ENCODE data around the gene SLC7A1.

SLC7A1 gene

GRCh38 chr13:29536853-29537252 is 58.6 kb downstream of the SLC7A1 start:
- no peak for DNase-seq (ENCODE audit: low read depth)
- no peak for TF ChIP-seq CTCF (IDR thresholded peaks at IDR 0.05; ENCODE audit: insufficient read depth, low read depth, low read length, missing control alignments)
- no peak overlapping the region for H3K4me3 ChIP-seq (ENCODE audit: low read depth, low read length)

GRCh38 chr13:29535663-29536655 is 59.5 kb downstream of the SLC7A1 start:
- no peak for TF ChIP-seq CTCF (IDR thresholded peaks at IDR 0.05; ENCODE audit: insufficient read depth, low read depth, low read length, missing control alignments)
- DNase-seq (ENCODE audit: low read depth): no peak
- H3K4me3 ChIP-seq (ENCODE audit: low read depth, low read length): no peak overlapping the region

GRCh38 chr13:29534083-29534482 is 61.4 kb downstream of the SLC7A1 start:
- no peak overlapping the region for H3K4me3 ChIP-seq (ENCODE audit: low read depth, low read length)
- no peak for DNase-seq (ENCODE audit: low read depth)
- no peak for TF ChIP-seq CTCF (IDR thresholded peaks at IDR 0.05; ENCODE audit: insufficient read depth, low read depth, low read length, missing control alignments)

- no peak for TF ChIP-seq CTCF (IDR thresholded peaks at IDR 0.05; ENCODE audit: insufficient read depth, low read depth, low read length, missing control alignments)
- no peak for DNase-seq (ENCODE audit: low read depth)
- H3K4me3 ChIP-seq (ENCODE audit: low read depth, low read length): no peak overlapping the region
Measured at GRCh38 chr13:29532821-29533220, 62.7 kb downstream of the SLC7A1 start.

GRCh38 chr13:29532116-29532515 is 63.4 kb downstream of the SLC7A1 start:
- TF ChIP-seq CTCF (IDR thresholded peaks at IDR 0.05; ENCODE audit: insufficient read depth, low read depth, low read length, missing control alignments): no peak
- no peak for DNase-seq (ENCODE audit: low read depth)
- no peak overlapping the region for H3K4me3 ChIP-seq (ENCODE audit: low read depth, low read length)

- no peak for DNase-seq (ENCODE audit: low read depth)
- TF ChIP-seq CTCF (IDR thresholded peaks at IDR 0.05; ENCODE audit: insufficient read depth, low read depth, low read length, missing control alignments): no peak
- H3K4me3 ChIP-seq (ENCODE audit: low read depth, low read length): no peak overlapping the region
Measured at GRCh38 chr13:29530901-29531300, 64.6 kb downstream of the SLC7A1 start.

Measured in GM12865 (cell line).